H1 (cell line): ENCODE results near the gene GALNT2. TPM values are rescaled to one million over a fixed set of nuclear protein-coding genes. Genes with fewer than 3 reads are reported as not detected.

Source experiments
- CTCF ChIA-PET: fragments of 300-600 bp; sonication (Branson Sonifier 250); formaldehyde crosslinking; loops from one replicate; lab custom pipeline; 2021; ENCODE audit not compliant: partially characterized antibody; lab: Charles Lee
- POLR2A ChIA-PET: fragments of 300-600 bp; sonication (Branson Sonifier 250); formaldehyde crosslinking; loops from one replicate; lab custom pipeline; 2021; ENCODE audit warnings: inconsistent platforms; ENCODE audit not compliant: partially characterized antibody; lab: Charles Lee
- DNase-seq, 2 experiments: peaks; one replicate each; pipeline versions ENCODE4 v3.0.0 to v3.0.0-alpha.2; 2010 to 2022; ENCODE audit warnings: low spot score in 2 of 2, low read depth in 1 of 2, mixed read lengths in 1 of 2
- FAIRE-seq: peaks from 2 replicates; lab custom pipeline; 2011; peaks lifted over from hg19 to GRCh38; lab: Jason Lieb, UNC
- H2AFZ ChIP-seq: 2 replicates; pipeline ENCODE4 v1.8.1; 2012; ENCODE audit warnings: low read length, inconsistent platforms
- H2AK5ac ChIP-seq: 2 replicates; pipeline ENCODE4 v1.6.1; 2013; ENCODE audit warnings: low read depth, low read length
- H2BK120ac ChIP-seq: replicated peaks from 2 replicates; pipeline ENCODE3; 2013; ENCODE audit warnings: low read depth, low read length, inconsistent platforms
- H2BK12ac ChIP-seq: 2 replicates; pipeline ENCODE4 v1.6.1; 2013; ENCODE audit warnings: low read depth, low read length
- H2BK15ac ChIP-seq: 2 replicates; pipeline ENCODE4 v1.6.1; 2013; ENCODE audit warnings: low read length
- H2BK20ac ChIP-seq: 2 replicates; pipeline ENCODE4 v1.6.1; 2013; ENCODE audit warnings: low read length
- H2BK5ac ChIP-seq: 2 replicates; pipeline ENCODE4 v1.6.1; 2013; ENCODE audit warnings: low read depth, low read length
- H3K14ac ChIP-seq: 2 replicates; pipeline ENCODE4 v1.6.1; 2013; ENCODE audit warnings: inconsistent platforms; ENCODE audit not compliant: insufficient read length
- H3K18ac ChIP-seq: 2 replicates; pipeline ENCODE4 v1.6.1; 2013; ENCODE audit warnings: low read length; ENCODE audit errors: extremely low read depth
- H3K23ac ChIP-seq: 2 replicates; pipeline ENCODE4 v1.6.1; 2013; ENCODE audit warnings: inconsistent platforms; ENCODE audit not compliant: insufficient read length
- H3K23me2 ChIP-seq: 2 replicates; pipeline ENCODE4 v1.6.1; 2013; ENCODE audit warnings: low read depth, low read length
- H3K27ac ChIP-seq: 2 replicates; pipeline ENCODE4 v1.6.1; 2011; ENCODE audit warnings: low read depth, low read length, inconsistent platforms
- H3K27me3 ChIP-seq, 4 experiments: replicated peaks in 1 of 4; 1 replicate in 1 of 4; 2 replicates in 3 of 4; pipeline versions ENCODE4 v1.6.1 to v1.8.1; 2011 to 2013; ENCODE audit warnings: low read length in 3 of 4, mild to moderate bottlenecking in 3 of 4, inconsistent platforms in 2 of 4, mixed read lengths in 2 of 4, moderate library complexity in 1 of 4; ENCODE audit not compliant: control insufficient read depth in 3 of 4, insufficient read depth in 3 of 4; ENCODE audit errors: extremely low read depth in 1 of 4
- H3K36me3 ChIP-seq, 4 experiments: 2 replicates each; pipeline versions ENCODE4 v1.6.1 to v1.8.1; 2011 to 2013; ENCODE audit warnings: mild to moderate bottlenecking in 4 of 4, low read length in 3 of 4, moderate library complexity in 2 of 4, control low read depth in 1 of 4, inconsistent platforms in 1 of 4; ENCODE audit not compliant: insufficient read depth in 4 of 4, control insufficient read depth in 2 of 4
- H3K4ac ChIP-seq: replicated peaks from 2 replicates; pipeline ENCODE3; 2013; ENCODE audit warnings: low read length, low read depth, mixed read lengths, inconsistent platforms; ENCODE audit not compliant: insufficient read length
- H3K4me1 ChIP-seq, 4 experiments: replicated peaks in 1 of 4; 1 replicate in 1 of 4; 2 replicates in 3 of 4; pipeline versions ENCODE4 v1.6.1 to v1.8.1; 2011 to 2013; ENCODE audit warnings: low read length in 3 of 4, inconsistent platforms in 2 of 4, mixed read lengths in 1 of 4; ENCODE audit not compliant: insufficient read depth in 4 of 4, control insufficient read depth in 3 of 4
- H3K4me2 ChIP-seq, 2 experiments: 2 replicates each; pipeline versions ENCODE4 v1.6.1 to v1.8.1; 2011 to 2013; ENCODE audit warnings: low read depth in 2 of 2, low read length in 2 of 2, control low read depth in 1 of 2, inconsistent platforms in 1 of 2, mild to moderate bottlenecking in 1 of 2; ENCODE audit not compliant: insufficient read depth in 1 of 2
- H3K4me3 ChIP-seq, 4 experiments: fragments of 200-600, 300-600 bp in 1 of 4; sonication (generic), shearing (Covaris generic), sonication (Bioruptor Twin) in 1 of 4; 2 replicates each; pipeline versions ENCODE4 v1.5.1 to v1.8.1; 2011 to 2016; ENCODE audit warnings: low read length in 4 of 4, low read depth in 3 of 4, control low read depth in 2 of 4, inconsistent platforms in 2 of 4, mild to moderate bottlenecking in 2 of 4, mixed read lengths in 1 of 4, moderate library complexity in 1 of 4; ENCODE audit not compliant: insufficient read depth in 2 of 4; ENCODE audit errors: extremely low read depth in 1 of 4
- H3K56ac ChIP-seq: replicated peaks from 2 replicates; pipeline ENCODE3; 2013; ENCODE audit warnings: low read depth, mild to moderate bottlenecking, mixed read lengths, low read length, inconsistent platforms; ENCODE audit not compliant: insufficient read length
- H3K79me1 ChIP-seq: 2 replicates; pipeline ENCODE4 v1.6.1; 2013; ENCODE audit warnings: low read depth, low read length, control low read depth
- H3K79me2 ChIP-seq, 2 experiments: 2 replicates each; pipeline versions ENCODE4 v1.6.1 to v1.8.1; 2012 to 2013; ENCODE audit warnings: low read length in 2 of 2, mild to moderate bottlenecking in 2 of 2, inconsistent platforms in 1 of 2; ENCODE audit not compliant: insufficient read depth in 2 of 2, control insufficient read depth in 1 of 2
- H3K9ac ChIP-seq, 4 experiments: replicated peaks in 1 of 4; 1 replicate in 1 of 4; 2 replicates in 3 of 4; pipeline versions ENCODE4 v1.6.1 to v1.8.1; 2011 to 2013; ENCODE audit warnings: low read depth in 3 of 4, low read length in 3 of 4, control low read depth in 2 of 4, mild to moderate bottlenecking in 2 of 4, moderate library complexity in 2 of 4, inconsistent platforms in 1 of 4; ENCODE audit errors: extremely low read depth in 1 of 4
- H3K9me3 ChIP-seq, 2 experiments: 2 replicates each; pipeline versions ENCODE4 v1.6.1 to v1.8.1; 2012 to 2013; ENCODE audit warnings: mild to moderate bottlenecking in 2 of 2, moderate library complexity in 2 of 2, control low read depth in 1 of 2, inconsistent platforms in 1 of 2, low read depth in 1 of 2, low read length in 1 of 2, mixed read lengths in 1 of 2; ENCODE audit not compliant: insufficient read depth in 2 of 2
- H4K20me1 ChIP-seq, 2 experiments: replicated peaks in 1 of 2; 2 replicates each; pipeline versions ENCODE3 to v1.8.1; 2011 to 2013; ENCODE audit warnings: inconsistent platforms in 2 of 2, low read length in 2 of 2, mild to moderate bottlenecking in 1 of 2; ENCODE audit not compliant: insufficient read depth in 2 of 2, control insufficient read depth in 1 of 2
- H4K5ac ChIP-seq: 2 replicates; pipeline ENCODE4 v1.6.1; 2013; ENCODE audit warnings: low read length, low read depth, mixed read lengths, inconsistent platforms; ENCODE audit not compliant: insufficient read length
- H4K8ac ChIP-seq: 2 replicates; pipeline ENCODE4 v1.8.0; 2013; ENCODE audit warnings: mild to moderate bottlenecking, moderate library complexity, low read length, inconsistent platforms; ENCODE audit not compliant: insufficient read depth; ENCODE audit errors: extremely low read depth
- H4K91ac ChIP-seq: replicated peaks from 2 replicates; pipeline ENCODE3; 2013; ENCODE audit warnings: low read length, mixed read lengths, inconsistent platforms; ENCODE audit not compliant: insufficient read length
- CTBP2 ChIP-seq: IDR thresholded peaks from 2 replicates; pipeline ENCODE4 v1.7.0; 2011; ENCODE audit warnings: borderline replicate concordance, mild to moderate bottlenecking, moderate library complexity, mixed read lengths, low read length; ENCODE audit not compliant: insufficient read depth, insufficient read length
- EP300 ChIP-seq, 2 experiments: IDR thresholded peaks; 1 replicate in 1 of 2; 2 replicates in 1 of 2; pipeline ENCODE4 v1.6.1; 2011 to 2012; ENCODE audit warnings: low read depth in 2 of 2, low read length in 2 of 2, mild to moderate bottlenecking in 2 of 2, borderline replicate concordance in 1 of 2, inconsistent platforms in 1 of 2, moderate library complexity in 1 of 2
- FOSL1 ChIP-seq: IDR thresholded peaks from 2 replicates; pipeline ENCODE4 v1.6.1; 2011; ENCODE audit warnings: mild to moderate bottlenecking, low read depth, low read length, moderate library complexity; ENCODE audit not compliant: insufficient read depth
- WGBS, 2 experiments: shearing (Covaris generic) in 1 of 2; methylation state at CpG; one replicate each; pipeline versions ENCODE4 v1.1.6 to v1.1.7; 2013 to 2015; ENCODE audit warnings: low lambda C conversion rate in 2 of 2, mixed read lengths in 2 of 2, inconsistent platforms in 1 of 2, low coverage in 1 of 2, missing lambda C conversion rate in 1 of 2; ENCODE audit not compliant: insufficient replicate concordance in 2 of 2, insufficient coverage in 1 of 2, insufficient read length in 1 of 2; ENCODE audit errors: extremely low coverage in 1 of 2, missing lambda C conversion rate in 1 of 2; 5-methylcytosine and 5-hydroxymethylcytosine counted together
- polyA plus RNA-seq, 7 experiments: library from polyadenylated mRNA; depleted of rRNA in 3 of 7; stranded (reverse) in 5 of 7; unstranded in 2 of 7; fragments of >200 nt in 5 of 7; fragments of 200-250 nt in 2 of 7; gene quantifications; 1 replicate in 5 of 7; 2 replicates in 1 of 7; 4 replicates in 1 of 7; pipeline versions ENCODE4 v1.2.1 to v1.2.3, GENCODE V29; 2011 to 2013; ENCODE audit warnings: missing spikeins in 2 of 7, mixed read lengths in 2 of 7
- total RNA-seq: library from RNA; stranded (reverse); fragmentation: NEBNext Ultra II Directional; extraction: Animal tissue kit (Norgen Biotek cat#: 25700); gene quantifications from 2 replicates; pipeline ENCODE4 v1.2.1, GENCODE V29; 2021
- TF ChIP-seq, protein P1 (sequence below): IDR thresholded peaks from 2 replicates; pipeline ENCODE4 v1.6.1; 2011; ENCODE audit warnings: low read length, improper control_type of control experiment

The GALNT2 gene
- total and polyA plus RNA-seq, 2 of the 8 experiments (the other 6 are each of a cell fraction or from before 2014, with no cell fraction given): 34.5 to 75.3 TPM

DNA sequence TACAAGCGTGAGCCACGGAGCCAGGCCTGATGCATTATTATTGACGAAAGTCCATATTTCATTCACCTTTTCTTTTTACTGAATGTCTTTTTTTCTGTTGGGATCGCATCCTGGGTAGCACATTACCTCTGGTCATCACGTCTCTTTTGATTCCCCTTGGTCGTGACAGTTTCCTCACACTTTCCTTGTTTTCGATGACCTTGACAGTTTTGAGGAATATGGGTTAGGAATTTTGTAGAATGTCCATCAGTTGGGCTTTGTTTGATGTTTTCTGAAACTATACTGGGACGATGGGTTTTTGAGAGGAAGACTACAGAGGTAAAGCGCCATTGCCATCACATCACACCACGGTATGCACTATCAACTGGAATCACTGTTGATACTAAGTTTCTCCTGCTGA, 26.6 kb upstream of the GALNT2 start:
- no peak overlapping the region for H4K91ac ChIP-seq
- no peak overlapping the region for H4K8ac ChIP-seq
- no peak overlapping the region for H2BK120ac ChIP-seq
- no peaks in the 10 kb centered on the region for H3K79me1 ChIP-seq
- H3K4me2 ChIP-seq: no peak overlapping the region
- no peak overlapping the region for H3K9ac ChIP-seq
- FAIRE-seq (no peak), DNase-seq (no peak)
- no peaks in the 10 kb centered on the region; a peak in 1 of 7 replicates for H3K27me3 ChIP-seq
- H3K56ac ChIP-seq: no peak overlapping the region
- no peaks in the 10 kb centered on the region for H3K4me1 ChIP-seq
- H4K5ac ChIP-seq: no peak overlapping the region
- ChIA-PET CTCF (no interaction called here), POLR2A (no interaction called here)
- no peak overlapping the region for H3K23ac ChIP-seq
- 92% methylated on average over 10 of the region's 10 CpGs; no CpG with 5 or more reads in 1 of the 2 experiments for WGBS, 2 experiments
- H2AFZ ChIP-seq: no peak overlapping the region
- H3K9me3 ChIP-seq: no peaks in the 10 kb centered on the region
- no peaks in the 10 kb centered on the region for H3K23me2 ChIP-seq
- H2BK20ac ChIP-seq: no peak overlapping the region
- no peaks in the 10 kb centered on the region for H3K79me2 ChIP-seq
- no peak overlapping the region for H3K18ac ChIP-seq
- no peaks in the 10 kb centered on the region for H3K36me3 ChIP-seq
- H4K20me1 ChIP-seq: no peaks in the 10 kb centered on the region
- no peak overlapping the region for H3K27ac ChIP-seq
- no peak overlapping the region for H2BK12ac ChIP-seq
- H2BK15ac ChIP-seq: no peak overlapping the region
- H3K14ac ChIP-seq: no peak overlapping the region
- H2AK5ac ChIP-seq: no peak overlapping the region
- H3K4me3 ChIP-seq: no peak overlapping the region
- TF ChIP-seq FOSL1: no peak
- TF ChIP-seq EP300 (IDR thresholded peaks at IDR 0.05; ENCODE audit: borderline replicate concordance in 1 of 2, low read depth in 2 of 2, low read length in 2 of 2): no peak
- TF ChIP-seq, protein P1, sequence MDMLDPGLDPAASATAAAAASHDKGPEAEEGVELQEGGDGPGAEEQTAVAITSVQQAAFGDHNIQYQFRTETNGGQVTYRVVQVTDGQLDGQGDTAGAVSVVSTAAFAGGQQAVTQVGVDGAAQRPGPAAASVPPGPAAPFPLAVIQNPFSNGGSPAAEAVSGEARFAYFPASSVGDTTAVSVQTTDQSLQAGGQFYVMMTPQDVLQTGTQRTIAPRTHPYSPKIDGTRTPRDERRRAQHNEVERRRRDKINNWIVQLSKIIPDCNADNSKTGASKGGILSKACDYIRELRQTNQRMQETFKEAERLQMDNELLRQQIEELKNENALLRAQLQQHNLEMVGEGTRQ: no peak
- TF ChIP-seq CTBP2: no peak
- H2BK5ac ChIP-seq: no peak overlapping the region
- H3K4ac ChIP-seq: no peak overlapping the region
